Measurements from ENCODE around the gene PDE10A. TPM values are rescaled to one million over a fixed set of nuclear protein-coding genes. Genes with fewer than 3 reads are reported as not detected.

The PDE10A gene
- polyA plus RNA-seq, 3 donors: not detected

- Histone ChIP-seq H4K20me1 (ENCODE audit: insufficient read depth, low read length) (no peaks in the 10 kb centered on the region), H3K27ac (ENCODE audit: low read depth in 1 of 2, low read length in 2 of 2) (no peak overlapping the region), H3K4me1 (ENCODE audit: control insufficient read depth in 1 of 2, insufficient read depth in 2 of 2, low read length in 2 of 2) (no peaks in the 10 kb centered on the region), H3K4me3 (replicated peaks in 1 of 3; ENCODE audit: low read depth in 2 of 3, low read length in 3 of 3) (no peak overlapping the region), H3K27me3 (ENCODE audit: control insufficient read depth in 2 of 2, insufficient read depth in 2 of 2, low read length in 2 of 2) (no peaks in the 10 kb centered on the region), H3K9me3 (replicated peaks in 1 of 2; ENCODE audit: control insufficient read depth in 1 of 2, insufficient read depth in 1 of 2, low read length in 2 of 2) (no peaks in the 10 kb centered on the region), H2AFZ (ENCODE audit: insufficient read depth, low read depth, low read length, poor library complexity, severe bottlenecking) (no peak overlapping the region), H3K36me3 (replicated peaks in 1 of 2; ENCODE audit: control insufficient read depth in 1 of 2, insufficient read depth in 2 of 2, low read length in 2 of 2) (no peaks in the 10 kb centered on the region), H3K79me2 (ENCODE audit: insufficient read depth, low read length) (no peaks in the 10 kb centered on the region), H3K9ac (ENCODE audit: insufficient read depth, low read length, poor library complexity, severe bottlenecking) (no peak overlapping the region), H3K4me2 (replicated peaks; ENCODE audit: extremely low read depth, low read length, poor library complexity, severe bottlenecking) (no peak overlapping the region)
- no peaks in the 10 kb centered on the region for H3K36me3 Mint-ChIP-seq
- no peaks in the 10 kb centered on the region for H3K27me3 Mint-ChIP-seq (ENCODE audit: low read depth in 3 of 3)
- intact Hi-C loops (cut with micrococcal nuclease): no loop called here
- no peak overlapping the region for H3K27ac Mint-ChIP-seq
- no peak for DNase-seq
- no peak overlapping the region for H3K4me3 Mint-ChIP-seq
- peaks cover 0 to 8% (median 3%) of the 10 kb centered on the region in 7 donors for H3K9me3 Mint-ChIP-seq
- no peaks in the 10 kb centered on the region for H3K4me1 Mint-ChIP-seq
- WGBS (ENCODE audit: insufficient coverage): no CpG with 5 or more reads among the region's 4 CpGs
- no peak for TF ChIP-seq CTCF (IDR thresholded peaks at IDR 0.05)
Measured at GRCh38 chr6:165514621-165515020, 148.4 kb downstream of the PDE10A start.

- Histone ChIP-seq H3K4me3 (replicated peaks in 1 of 3; ENCODE audit: low read depth in 2 of 3, low read length in 3 of 3) (no peak overlapping the region), H3K4me2 (replicated peaks; ENCODE audit: extremely low read depth, low read length, poor library complexity, severe bottlenecking) (no peak overlapping the region), H3K27ac (ENCODE audit: low read depth in 1 of 2, low read length in 2 of 2) (no peak overlapping the region), H3K79me2 (ENCODE audit: insufficient read depth, low read length) (no peaks in the 10 kb centered on the region), H2AFZ (ENCODE audit: insufficient read depth, low read depth, low read length, poor library complexity, severe bottlenecking) (no peak overlapping the region), H4K20me1 (ENCODE audit: insufficient read depth, low read length) (no peaks in the 10 kb centered on the region), H3K27me3 (ENCODE audit: control insufficient read depth in 2 of 2, insufficient read depth in 2 of 2, low read length in 2 of 2) (no peaks in the 10 kb centered on the region), H3K4me1 (ENCODE audit: control insufficient read depth in 1 of 2, insufficient read depth in 2 of 2, low read length in 2 of 2) (no peaks in the 10 kb centered on the region), H3K9ac (ENCODE audit: insufficient read depth, low read length, poor library complexity, severe bottlenecking) (no peak overlapping the region), H3K9me3 (replicated peaks in 1 of 2; ENCODE audit: control insufficient read depth in 1 of 2, insufficient read depth in 1 of 2, low read length in 2 of 2) (no peaks in the 10 kb centered on the region), H3K36me3 (replicated peaks in 1 of 2; ENCODE audit: control insufficient read depth in 1 of 2, insufficient read depth in 2 of 2, low read length in 2 of 2) (no peaks in the 10 kb centered on the region)
- DNase-seq: no peak
- no peak for TF ChIP-seq CTCF (IDR thresholded peaks at IDR 0.05)
- no peak overlapping the region for H3K27ac Mint-ChIP-seq
- no peaks in the 10 kb centered on the region for H3K4me1 Mint-ChIP-seq
- peaks cover 0 to 10% (median 3%) of the 10 kb centered on the region in 7 donors for H3K9me3 Mint-ChIP-seq
- H3K36me3 Mint-ChIP-seq: no peaks in the 10 kb centered on the region
- intact Hi-C loops (cut with micrococcal nuclease): no loop called here
- H3K4me3 Mint-ChIP-seq: no peak overlapping the region
- no peaks in the 10 kb centered on the region for H3K27me3 Mint-ChIP-seq (ENCODE audit: low read depth in 3 of 3)
Measured at GRCh38 chr6:165511807-165512206, 151.2 kb downstream of the PDE10A start.

Data from CD14-positive monocyte (primary cell).